ENCODE measurements around the gene TCOF1.

The TCOF1 gene

DNA sequence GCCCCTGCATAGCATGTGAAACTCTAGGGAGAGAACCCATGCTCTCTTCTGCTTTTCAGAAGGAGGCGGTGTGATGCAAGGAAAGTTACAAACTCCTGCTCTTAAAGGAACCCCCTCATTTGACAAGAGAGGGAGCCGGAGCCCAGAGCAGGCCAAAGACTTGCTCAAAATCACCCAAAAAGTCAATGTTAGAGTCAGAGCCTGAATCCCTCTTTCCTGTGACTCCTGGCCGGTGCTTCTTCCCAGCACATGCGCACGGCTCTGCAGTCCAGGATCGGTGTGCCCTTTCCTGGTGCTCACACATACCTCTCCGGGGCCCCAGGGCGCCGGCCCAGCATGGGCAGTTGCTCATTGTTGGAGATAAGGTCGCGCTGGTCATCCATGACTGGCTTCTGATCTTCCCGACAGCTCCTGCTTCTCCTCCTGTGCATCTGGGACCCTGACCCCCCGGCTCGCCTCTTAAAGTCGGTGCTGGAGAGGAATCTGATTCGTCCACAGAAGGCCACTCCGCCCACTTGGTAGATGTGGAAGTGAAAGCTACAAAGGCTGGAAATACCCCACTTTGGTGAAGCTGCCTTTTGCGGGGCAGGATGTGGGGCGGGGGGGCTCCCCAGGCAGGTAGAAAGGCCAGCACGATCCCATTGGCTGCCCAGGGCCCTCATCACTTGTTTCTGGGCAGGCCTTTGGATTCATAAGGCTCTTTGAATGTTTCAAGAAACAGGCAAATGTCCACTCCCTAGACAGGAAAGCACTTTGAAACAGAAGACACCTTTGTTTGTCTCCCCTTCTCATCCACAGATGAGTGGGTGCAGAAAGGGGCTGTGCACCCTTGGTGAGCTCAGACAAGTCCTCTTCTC is 55.0 kb downstream of the TCOF1 start, which contains the start of gene CD74:
Gene CD74, minus strand, starts transcription at position 592 of the 857 bp plus-strand sequence. Its CDS starts 161 bp downstream, at position 431.
- TF ChIP-seq GATA2 (IDR thresholded peaks at IDR 0.05; ENCODE audit: low read depth, low read length) (no peak), GATA3 (IDR thresholded peaks at IDR 0.05; ENCODE audit: low read depth, low read length) (no peak)

GRCh38 chr5:150413176-150413901 is 55.8 kb downstream of the TCOF1 start:
- TF ChIP-seq GATA3 (IDR thresholded peaks at IDR 0.05; ENCODE audit: low read depth, low read length) (no peak), GATA2 (IDR thresholded peaks at IDR 0.05; ENCODE audit: low read depth, low read length) (no peak)

- no peak for TF ChIP-seq GATA2 (IDR thresholded peaks at IDR 0.05; ENCODE audit: low read depth, low read length)
- TF ChIP-seq GATA3 (IDR thresholded peaks at IDR 0.05; ENCODE audit: low read depth, low read length), result no peak
Measured at GRCh38 chr5:150419630-150420270, 62.3 kb downstream of the TCOF1 start.

DNA sequence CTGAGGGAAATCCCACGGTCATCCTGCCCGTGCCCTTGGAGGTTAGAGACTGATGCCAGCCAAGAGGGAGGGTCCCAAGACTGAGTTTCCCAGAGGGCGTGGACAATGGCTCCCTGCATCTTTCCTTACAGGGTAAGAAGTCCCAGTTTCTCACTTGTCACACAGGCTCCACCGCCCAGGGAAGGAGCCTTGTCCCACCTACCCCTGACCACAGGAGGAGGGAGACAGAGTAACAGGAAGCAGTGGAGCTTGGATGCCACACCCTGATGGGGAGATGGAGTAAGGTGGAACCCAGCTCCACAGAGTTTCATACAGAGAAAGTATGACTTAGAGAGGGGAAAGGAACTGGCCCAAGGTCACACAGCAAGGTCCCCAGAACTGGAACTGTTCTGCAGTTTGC is 64.6 kb downstream of the TCOF1 start:
- TF ChIP-seq GATA3 (IDR thresholded peaks at IDR 0.05; ENCODE audit: low read depth, low read length) (no peak), GATA2 (IDR thresholded peaks at IDR 0.05; ENCODE audit: low read depth, low read length) (no peak)

- TF ChIP-seq GATA2 (IDR thresholded peaks at IDR 0.05; ENCODE audit: low read depth, low read length) (no peak), GATA3 (IDR thresholded peaks at IDR 0.05; ENCODE audit: low read depth, low read length) (no peak)
Measured at GRCh38 chr5:150422758-150423157, 65.3 kb downstream of the TCOF1 start.

- TF ChIP-seq GATA2 (IDR thresholded peaks at IDR 0.05; ENCODE audit: low read depth, low read length) (no peak), GATA3 (IDR thresholded peaks at IDR 0.05; ENCODE audit: low read depth, low read length) (no peak)
Measured at GRCh38 chr5:150428106-150428876, 70.8 kb downstream of the TCOF1 start.

DNA sequence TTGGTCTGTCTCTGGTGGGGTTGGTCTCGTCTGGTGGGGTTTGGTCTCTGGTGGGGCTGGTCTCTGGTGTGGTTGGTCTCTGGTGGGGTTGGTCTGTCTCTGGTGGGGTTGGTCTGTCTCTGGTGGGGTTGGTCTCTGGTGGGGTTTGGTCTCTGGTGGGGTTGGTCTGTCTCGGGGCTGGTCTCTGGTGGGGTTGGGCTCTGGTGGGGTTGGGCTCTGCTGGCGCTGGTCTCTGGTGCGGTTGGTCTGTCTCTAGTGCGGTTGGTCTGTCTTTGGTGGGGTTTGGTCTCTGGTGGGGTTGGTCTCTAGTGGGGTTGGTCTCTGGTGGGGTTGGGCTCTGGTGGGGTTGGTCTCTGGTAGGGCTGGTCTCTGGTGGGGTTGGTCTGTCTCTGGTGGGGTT is 71.5 kb downstream of the TCOF1 start:
- no peak for TF ChIP-seq GATA3 (IDR thresholded peaks at IDR 0.05; ENCODE audit: low read depth, low read length)
- TF ChIP-seq GATA2 (IDR thresholded peaks at IDR 0.05; ENCODE audit: low read depth, low read length), result no peak

DNA sequence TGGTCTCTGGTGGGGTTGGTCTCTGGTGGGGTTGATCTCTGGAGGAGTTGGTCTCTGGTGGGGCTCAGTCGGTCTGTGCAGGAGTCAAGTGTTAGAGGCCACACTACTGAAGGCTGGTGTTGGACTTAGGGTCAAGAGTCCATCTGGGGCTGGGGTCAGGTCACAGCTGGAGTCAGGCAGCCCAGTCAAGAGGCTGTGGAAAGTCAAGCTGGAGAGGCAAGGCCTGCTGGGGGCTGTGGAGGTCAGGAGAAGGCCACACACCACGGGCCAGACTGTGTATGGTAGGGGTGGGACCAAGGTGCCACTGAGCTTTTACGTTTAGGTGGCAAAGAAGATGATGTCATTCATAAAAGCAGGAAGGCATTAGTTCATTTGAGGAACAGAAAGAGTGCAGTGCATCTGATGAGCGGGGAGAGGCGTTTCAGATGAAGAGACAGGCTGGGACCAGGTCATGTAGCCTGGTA is 71.9 kb downstream of the TCOF1 start:
- TF ChIP-seq GATA2 (IDR thresholded peaks at IDR 0.05; ENCODE audit: low read depth, low read length) (no peak), GATA3 (IDR thresholded peaks at IDR 0.05; ENCODE audit: low read depth, low read length) (no peak)

DNA sequence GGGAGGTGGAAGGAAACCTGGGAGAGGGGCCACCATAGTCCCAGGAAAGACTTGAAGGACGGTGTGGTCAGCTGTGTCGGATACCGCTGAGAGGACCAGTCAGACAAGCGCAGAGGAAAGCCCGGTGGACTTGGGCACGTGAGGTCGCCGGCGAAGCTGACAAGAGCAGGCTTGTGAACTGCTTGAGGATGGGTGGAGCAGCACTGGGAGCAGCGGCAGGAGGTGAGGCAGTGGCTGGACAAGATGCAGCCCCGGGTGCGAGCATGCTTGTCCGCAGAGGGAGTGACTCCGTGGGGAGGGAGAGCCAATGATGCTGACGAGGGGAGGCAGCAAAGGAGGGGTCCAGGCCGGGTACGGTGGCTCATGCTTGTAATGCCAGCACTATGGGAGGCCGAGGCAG is 73.6 kb downstream of the TCOF1 start:
- TF ChIP-seq GATA3 (IDR thresholded peaks at IDR 0.05; ENCODE audit: low read depth, low read length) (no peak), GATA2 (IDR thresholded peaks at IDR 0.05; ENCODE audit: low read depth, low read length) (no peak)

- TF ChIP-seq GATA2 (IDR thresholded peaks at IDR 0.05; ENCODE audit: low read depth, low read length) (no peak), GATA3 (IDR thresholded peaks at IDR 0.05; ENCODE audit: low read depth, low read length) (no peak)
Measured at GRCh38 chr5:150431574-150431973, 74.1 kb downstream of the TCOF1 start.

- TF ChIP-seq GATA3 (IDR thresholded peaks at IDR 0.05; ENCODE audit: low read depth, low read length) (no peak), GATA2 (IDR thresholded peaks at IDR 0.05; ENCODE audit: low read depth, low read length) (no peak)
Measured at GRCh38 chr5:150434464-150434863, 77.0 kb downstream of the TCOF1 start.

DNA sequence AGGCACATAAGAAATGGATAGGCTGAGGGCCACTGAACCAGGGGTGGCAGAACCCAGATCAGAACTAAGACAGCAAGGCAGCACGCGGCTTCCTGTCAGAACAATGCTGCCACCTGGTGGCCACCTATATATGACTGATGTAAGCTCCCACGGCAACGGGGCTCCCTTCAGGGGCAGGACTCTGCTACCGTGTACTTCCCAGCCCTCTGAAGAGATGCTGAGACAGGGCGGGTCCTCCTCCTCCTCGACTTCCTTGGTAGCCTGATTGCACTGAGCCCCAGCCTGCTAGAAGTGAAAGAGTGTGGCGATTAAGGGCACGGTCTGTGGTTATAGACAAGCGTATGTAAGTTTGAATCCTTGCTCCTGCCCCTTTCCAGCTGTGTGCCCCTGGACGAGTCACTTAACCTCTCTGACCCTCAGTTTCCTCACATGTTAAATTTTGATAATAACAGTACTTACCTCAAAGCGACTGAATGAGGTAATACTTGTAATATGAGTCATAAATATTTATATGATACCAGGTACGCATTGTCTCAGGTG is 78.7 kb downstream of the TCOF1 start:
- TF ChIP-seq GATA2 (IDR thresholded peaks at IDR 0.05; ENCODE audit: low read depth, low read length) (no peak), GATA3 (IDR thresholded peaks at IDR 0.05; ENCODE audit: low read depth, low read length) (no peak)

- TF ChIP-seq GATA2 (IDR thresholded peaks at IDR 0.05; ENCODE audit: low read depth, low read length), result no peak
- no peak for TF ChIP-seq GATA3 (IDR thresholded peaks at IDR 0.05; ENCODE audit: low read depth, low read length)
Measured at GRCh38 chr5:150438873-150439546, 81.5 kb downstream of the TCOF1 start.
